GM12878 (cell line): ENCODE results near the gene LDLRAD4.

ENCODE experiments used
- DPF2 ChIP-seq: fragments of 450-650 bp; IDR thresholded peaks from 2 replicates; pipeline ENCODE4 v1.6.1; 2017; ENCODE audit warnings: mild to moderate bottlenecking
- ESRRA ChIP-seq: IDR thresholded peaks from 2 replicates; pipeline ENCODE4 v1.6.1; 2012; ENCODE audit warnings: mild to moderate bottlenecking, low read length, improper control_type of control experiment
- SRF ChIP-seq, 2 experiments: IDR thresholded peaks; 2 replicates each; pipeline ENCODE4 v1.6.1; 2011; ENCODE audit warnings: low read depth in 2 of 2, low read length in 2 of 2, mild to moderate bottlenecking in 1 of 2, moderate library complexity in 1 of 2
- YY1 ChIP-seq: IDR thresholded peaks from 2 replicates; pipeline ENCODE4 v1.6.1; 2011; ENCODE audit warnings: low read depth, mild to moderate bottlenecking, low read length
- ZBTB33 ChIP-seq: fragments of 450-650 bp; IDR thresholded peaks from 2 replicates; pipeline ENCODE4 v1.6.1; 2017; ENCODE audit warnings: mild to moderate bottlenecking
- TF ChIP-seq, protein P1 (sequence below), 3 experiments: IDR thresholded peaks in 2 of 3; conservative IDR thresholded peaks in 1 of 3; 2 replicates each; pipeline ENCODE4 v1.5.1; 2011; ENCODE audit warnings: low read depth in 3 of 3, low read length in 3 of 3, mild to moderate bottlenecking in 3 of 3, control low read depth in 2 of 3, moderate library complexity in 2 of 3, inconsistent platforms in 1 of 3, mixed read lengths in 1 of 3; ENCODE audit not compliant: control insufficient read depth in 2 of 3, insufficient read depth in 1 of 3; ENCODE audit errors: extremely low read depth in 1 of 3
- TF ChIP-seq, protein P2 (sequence below): IDR thresholded peaks from 2 replicates; pipeline ENCODE4 v1.6.1; 2011; ENCODE audit warnings: mild to moderate bottlenecking, low read depth, low read length, moderate library complexity; ENCODE audit not compliant: insufficient replicate concordance

GRCh38 chr18:13382954-13383827 is 164.6 kb downstream of the LDLRAD4 start:
- TF ChIP-seq, protein P1, sequence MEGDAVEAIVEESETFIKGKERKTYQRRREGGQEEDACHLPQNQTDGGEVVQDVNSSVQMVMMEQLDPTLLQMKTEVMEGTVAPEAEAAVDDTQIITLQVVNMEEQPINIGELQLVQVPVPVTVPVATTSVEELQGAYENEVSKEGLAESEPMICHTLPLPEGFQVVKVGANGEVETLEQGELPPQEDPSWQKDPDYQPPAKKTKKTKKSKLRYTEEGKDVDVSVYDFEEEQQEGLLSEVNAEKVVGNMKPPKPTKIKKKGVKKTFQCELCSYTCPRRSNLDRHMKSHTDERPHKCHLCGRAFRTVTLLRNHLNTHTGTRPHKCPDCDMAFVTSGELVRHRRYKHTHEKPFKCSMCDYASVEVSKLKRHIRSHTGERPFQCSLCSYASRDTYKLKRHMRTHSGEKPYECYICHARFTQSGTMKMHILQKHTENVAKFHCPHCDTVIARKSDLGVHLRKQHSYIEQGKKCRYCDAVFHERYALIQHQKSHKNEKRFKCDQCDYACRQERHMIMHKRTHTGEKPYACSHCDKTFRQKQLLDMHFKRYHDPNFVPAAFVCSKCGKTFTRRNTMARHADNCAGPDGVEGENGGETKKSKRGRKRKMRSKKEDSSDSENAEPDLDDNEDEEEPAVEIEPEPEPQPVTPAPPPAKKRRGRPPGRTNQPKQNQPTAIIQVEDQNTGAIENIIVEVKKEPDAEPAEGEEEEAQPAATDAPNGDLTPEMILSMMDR (IDR thresholded peaks at IDR 0.05 in 2 of 3, conservative IDR thresholded peaks at IDR 0.05 in 1 of 3; ENCODE audit: control insufficient read depth in 2 of 3, extremely low read depth in 1 of 3, insufficient read depth in 1 of 3, low read depth in 3 of 3, low read length in 3 of 3) = no peak
- TF ChIP-seq YY1 = no peak
- TF ChIP-seq, protein P2, sequence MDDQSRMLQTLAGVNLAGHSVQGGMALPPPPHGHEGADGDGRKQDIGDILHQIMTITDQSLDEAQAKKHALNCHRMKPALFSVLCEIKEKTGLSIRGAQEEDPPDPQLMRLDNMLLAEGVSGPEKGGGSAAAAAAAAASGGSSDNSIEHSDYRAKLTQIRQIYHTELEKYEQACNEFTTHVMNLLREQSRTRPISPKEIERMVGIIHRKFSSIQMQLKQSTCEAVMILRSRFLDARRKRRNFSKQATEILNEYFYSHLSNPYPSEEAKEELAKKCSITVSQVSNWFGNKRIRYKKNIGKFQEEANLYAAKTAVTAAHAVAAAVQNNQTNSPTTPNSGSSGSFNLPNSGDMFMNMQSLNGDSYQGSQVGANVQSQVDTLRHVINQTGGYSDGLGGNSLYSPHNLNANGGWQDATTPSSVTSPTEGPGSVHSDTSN = no peak
- TF ChIP-seq SRF (IDR thresholded peaks at IDR 0.05; ENCODE audit: low read depth in 2 of 2, low read length in 2 of 2) = no peak
- no peak for TF ChIP-seq DPF2
- TF ChIP-seq ESRRA = no peak
- TF ChIP-seq ZBTB33 = no peak
